Superior temporal gyrus (tissue), 1 donor: ENCODE measurements around the gene FLRT2.
A peak's percentile ranks its signal among the peaks of the same experiment; 100 is the strongest.

Experiments used
- DNase-seq: peaks from one replicate; pipeline ENCODE4 v3.0.0-alpha.2; 2016; ENCODE audit errors: extremely low spot score

The FLRT2 gene

GRCh38 chr14:85564841-85565527 lies 35.0 kb downstream of the FLRT2 start:
- DNase-seq: no peak

GRCh38 chr14:85565862-85566296 lies 35.9 kb downstream of the FLRT2 start:
- no peak for DNase-seq

- no peak for DNase-seq
Observed at GRCh38 chr14:85566603-85567002, 36.7 kb downstream of the FLRT2 start.

GRCh38 chr14:85572011-85572410 lies 42.1 kb downstream of the FLRT2 start:
- no peak for DNase-seq

- DNase-seq: peak; percentile 49
Observed at GRCh38 chr14:85572845-85573244, 42.9 kb downstream of the FLRT2 start.

- DNase-seq: no peak
Observed at GRCh38 chr14:85573406-85573805, 43.5 kb downstream of the FLRT2 start.

- DNase-seq: no peak
Observed at GRCh38 chr14:85574853-85575616, 45.1 kb downstream of the FLRT2 start.

GRCh38 chr14:85575617-85575898 lies 45.6 kb downstream of the FLRT2 start:
- no peak for DNase-seq

GRCh38 chr14:85576218-85576617 lies 46.3 kb downstream of the FLRT2 start:
- DNase-seq: peak; percentile 53

- peak; percentile 42 for DNase-seq
Observed at GRCh38 chr14:85576848-85577542, 47.1 kb downstream of the FLRT2 start.

GRCh38 chr14:85577543-85578114 lies 47.7 kb downstream of the FLRT2 start:
- no peak for DNase-seq

- DNase-seq: no peak
Observed at GRCh38 chr14:85578357-85578756, 48.4 kb downstream of the FLRT2 start.

- DNase-seq: no peak
Observed at GRCh38 chr14:85578930-85579329, 49.0 kb downstream of the FLRT2 start.

GRCh38 chr14:85579942-85580341 lies 50.0 kb downstream of the FLRT2 start:
- peak; percentile 45 for DNase-seq

- no peak for DNase-seq
Observed at GRCh38 chr14:85580536-85581140, 50.7 kb downstream of the FLRT2 start.

GRCh38 chr14:85581691-85582090 lies 51.7 kb downstream of the FLRT2 start:
- no peak for DNase-seq

- DNase-seq: peak; percentile 57
Observed at GRCh38 chr14:85583380-85583779, 53.4 kb downstream of the FLRT2 start.

GRCh38 chr14:85584481-85584880 lies 54.5 kb downstream of the FLRT2 start:
- no peak for DNase-seq

- DNase-seq: no peak
Observed at GRCh38 chr14:85587151-85587711, 57.3 kb downstream of the FLRT2 start.

GRCh38 chr14:85590784-85591183 lies 60.8 kb downstream of the FLRT2 start:
- no peak for DNase-seq

- no peak for DNase-seq
Observed at GRCh38 chr14:85594217-85594616, 64.3 kb downstream of the FLRT2 start.

- no peak for DNase-seq
Observed at GRCh38 chr14:85595981-85596380, 66.0 kb downstream of the FLRT2 start.
